CD14-positive monocyte (primary cell): ENCODE data around the gene COX6B1. TPM values are rescaled to one million over a fixed set of nuclear protein-coding genes. Genes with fewer than 3 reads are reported as not detected.

Source experiments
- DNase-seq, 3 donors: peaks; one replicate each; pipeline ENCODE4 v3.0.0-alpha.2; 2011 to 2022
- H2AFZ ChIP-seq: 2 replicates; pipeline ENCODE4 v1.6.0; 2012; ENCODE audit warnings: mild to moderate bottlenecking, low read depth, low read length, inconsistent platforms; ENCODE audit not compliant: insufficient read depth, poor library complexity, severe bottlenecking
- H3K27ac ChIP-seq, 2 donors: 1 replicate in 1 of 2; 2 replicates in 1 of 2; pipeline ENCODE4 v1.5.1; 2012 to 2013; ENCODE audit warnings: low read length in 2 of 2, control low read depth in 1 of 2, inconsistent platforms in 1 of 2, low read depth in 1 of 2, mild to moderate bottlenecking in 1 of 2
- H3K27me3 ChIP-seq, 2 donors: one replicate each; pipeline versions ENCODE4 v1.6.0 to v1.6.1; 2011 to 2013; ENCODE audit warnings: low read length in 2 of 2; ENCODE audit not compliant: control insufficient read depth in 2 of 2, insufficient read depth in 2 of 2
- H3K36me3 ChIP-seq, 2 donors: replicated peaks in 1 of 2; 1 replicate in 1 of 2; 2 replicates in 1 of 2; pipeline versions ENCODE4 v1.5.1 to v1.6.1; 2012 to 2013; ENCODE audit warnings: low read length in 2 of 2, control low read depth in 1 of 2, inconsistent platforms in 1 of 2, mild to moderate bottlenecking in 1 of 2; ENCODE audit not compliant: insufficient read depth in 2 of 2, control insufficient read depth in 1 of 2
- H3K4me1 ChIP-seq, 2 donors: 1 replicate in 1 of 2; 2 replicates in 1 of 2; pipeline versions ENCODE4 v1.5.1 to v1.6.1; 2012 to 2013; ENCODE audit warnings: low read length in 2 of 2, control low read depth in 1 of 2, inconsistent platforms in 1 of 2, mild to moderate bottlenecking in 1 of 2, moderate library complexity in 1 of 2; ENCODE audit not compliant: insufficient read depth in 2 of 2, control insufficient read depth in 1 of 2
- H3K4me2 ChIP-seq: replicated peaks from 2 replicates; pipeline ENCODE3; 2012; ENCODE audit warnings: low read length, moderate library complexity, mild to moderate bottlenecking; ENCODE audit not compliant: poor library complexity, severe bottlenecking; ENCODE audit errors: extremely low read depth
- H3K4me3 ChIP-seq, 3 experiments: fragments of 200-600 bp in 1 of 3; sonication (generic) in 1 of 3; replicated peaks in 1 of 3; 1 replicate in 2 of 3; 2 replicates in 1 of 3; pipeline ENCODE4 v1.5.1; 2011 to 2013; ENCODE audit warnings: low read length in 3 of 3, mild to moderate bottlenecking in 3 of 3, control low read depth in 2 of 3, low read depth in 2 of 3, inconsistent platforms in 1 of 3, moderate library complexity in 1 of 3
- H3K79me2 ChIP-seq: 2 replicates; pipeline ENCODE4 v1.6.0; 2012; ENCODE audit warnings: mild to moderate bottlenecking, control low read depth, inconsistent platforms, low read length, moderate library complexity; ENCODE audit not compliant: insufficient read depth
- H3K9ac ChIP-seq: 2 replicates; pipeline ENCODE4 v1.6.0; 2017; ENCODE audit warnings: low read length, mild to moderate bottlenecking; ENCODE audit not compliant: insufficient read depth, poor library complexity, severe bottlenecking
- H3K9me3 ChIP-seq, 2 donors: replicated peaks in 1 of 2; 1 replicate in 1 of 2; 2 replicates in 1 of 2; pipeline versions ENCODE4 v1.5.1 to v1.6.1; 2012 to 2013; ENCODE audit warnings: low read length in 2 of 2, control low read depth in 1 of 2; ENCODE audit not compliant: control insufficient read depth in 1 of 2, insufficient read depth in 1 of 2
- H4K20me1 ChIP-seq: 2 replicates; pipeline ENCODE4 v1.6.0; 2012; ENCODE audit warnings: mild to moderate bottlenecking, low read length, control low read depth, moderate library complexity; ENCODE audit not compliant: insufficient read depth
- H3K27ac Mint-ChIP-seq, 7 donors: one replicate each; pipeline ENCODE4 v1.8.0; 2020; ENCODE audit warnings: mild to moderate bottlenecking in 7 of 7, mixed read lengths in 7 of 7, moderate library complexity in 6 of 7, inconsistent platforms in 2 of 7
- H3K27me3 Mint-ChIP-seq, 3 donors: one replicate each; pipeline ENCODE4 v1.8.0; 2021 to 2022; ENCODE audit warnings: low read depth in 3 of 3, mild to moderate bottlenecking in 3 of 3, mixed read lengths in 3 of 3, moderate library complexity in 3 of 3, inconsistent platforms in 1 of 3
- H3K36me3 Mint-ChIP-seq, 2 donors: one replicate each; pipeline ENCODE4 v1.8.0; 2020; ENCODE audit warnings: mixed read lengths in 2 of 2, inconsistent platforms in 1 of 2, mild to moderate bottlenecking in 1 of 2
- H3K4me1 Mint-ChIP-seq: one replicate; pipeline ENCODE4 v1.8.0; 2020; ENCODE audit warnings: mild to moderate bottlenecking, mixed read lengths
- H3K4me3 Mint-ChIP-seq, 2 donors: one replicate each; pipeline ENCODE4 v1.8.0; 2020; ENCODE audit warnings: mild to moderate bottlenecking in 2 of 2, mixed read lengths in 2 of 2, moderate library complexity in 1 of 2
- H3K9me3 Mint-ChIP-seq, 7 donors: one replicate each; pipeline ENCODE4 v1.8.0; 2020 to 2022; ENCODE audit warnings: mixed read lengths in 7 of 7, mild to moderate bottlenecking in 6 of 7, moderate library complexity in 6 of 7, inconsistent platforms in 2 of 7
- CTCF ChIP-seq: fragments of 200-600 bp; IDR thresholded peaks from one replicate; pipeline ENCODE4 v1.8.0; 2022; ENCODE audit warnings: antibody characterized with exemption, mild to moderate bottlenecking
- WGBS: methylation state at CpG from one replicate; pipeline ENCODE4 v1.1.5; 2013; ENCODE audit warnings: missing lambda C conversion rate; ENCODE audit not compliant: insufficient coverage; 5-methylcytosine and 5-hydroxymethylcytosine counted together
- intact Hi-C, 2 donors: fragments of 100-400 bp; cut with micrococcal nuclease; formaldehyde crosslinking; loops; one replicate each; pipeline versions ENCODE4 v1.15.0 to v1.15.1; 2023
- polyA plus RNA-seq, 3 donors: library from polyadenylated mRNA; depleted of rRNA in 1 of 3; unstranded in 2 of 3; stranded (reverse) in 1 of 3; fragments of 300-500 nt in 2 of 3; fragments of >200 nt in 1 of 3; fragmentation: Illumina TruSeq in 2 of 3; gene quantifications; 1 replicate in 2 of 3; 2 replicates in 1 of 3; pipeline ENCODE4 v1.2.3, GENCODE V29; 2012 to 2021

Gene COX6B1
- polyA plus RNA-seq, 3 donors = 611 to 948 (median 825) TPM

GRCh38 chr19:35620001-35620400 is 28.1 kb upstream of the COX6B1 start:
- Histone ChIP-seq H3K9me3 (no peaks in the 10 kb centered on the region), H4K20me1 (no peaks in the 10 kb centered on the region), H3K4me3 (no peak overlapping the region), H3K79me2 (no peaks in the 10 kb centered on the region), H3K9ac (no peak overlapping the region), H3K27ac (no peak overlapping the region), H3K27me3 (no peaks in the 10 kb centered on the region), H3K36me3 (peaks cover 8 to 20% of the 10 kb centered on the region in 2 donors), H3K4me2 (no peak overlapping the region), H2AFZ (no peak overlapping the region), H3K4me1 (no peaks in the 10 kb centered on the region)
- H3K9me3 Mint-ChIP-seq = peaks cover 0 to 1% (median 0%) of the 10 kb centered on the region in 7 donors
- intact Hi-C loops = no loop called here
- 97% methylated on average over 6 of the region's 17 CpGs for WGBS
- no peak for TF ChIP-seq CTCF
- H3K36me3 Mint-ChIP-seq = peaks cover 15 to 32% of the 10 kb centered on the region in 2 donors
- H3K27me3 Mint-ChIP-seq = peaks cover 0 to 3% (median 1%) of the 10 kb centered on the region in 3 donors
- DNase-seq = no peak
- H3K27ac Mint-ChIP-seq = peak overlapping the region in 1 of 7 donors; percentile 37
- no peaks in the 10 kb centered on the region for H3K4me1 Mint-ChIP-seq
- no peak overlapping the region for H3K4me3 Mint-ChIP-seq

GRCh38 chr19:35621708-35622107 is 26.4 kb upstream of the COX6B1 start:
- Histone ChIP-seq H3K9me3 (no peaks in the 10 kb centered on the region), H3K4me2 (no peak overlapping the region), H2AFZ (no peak overlapping the region), H3K36me3 (peaks cover 8 to 19% of the 10 kb centered on the region in 2 donors), H4K20me1 (no peaks in the 10 kb centered on the region), H3K9ac (no peak overlapping the region), H3K4me3 (no peak overlapping the region), H3K27ac (no peak overlapping the region), H3K4me1 (no peaks in the 10 kb centered on the region), H3K27me3 (no peaks in the 10 kb centered on the region), H3K79me2 (no peaks in the 10 kb centered on the region)
- no peak for TF ChIP-seq CTCF
- H3K4me3 Mint-ChIP-seq = no peak overlapping the region
- WGBS = 99% methylated on average over 8 of the region's 9 CpGs
- peaks cover 0 to 3% (median 0%) of the 10 kb centered on the region in 7 donors for H3K9me3 Mint-ChIP-seq
- intact Hi-C loops = no loop called here
- DNase-seq = no peak
- no peaks in the 10 kb centered on the region for H3K4me1 Mint-ChIP-seq
- peaks cover 0 to 3% (median 1%) of the 10 kb centered on the region in 3 donors for H3K27me3 Mint-ChIP-seq
- peak overlapping the region in 1 of 7 donors; percentile 58 for H3K27ac Mint-ChIP-seq
- H3K36me3 Mint-ChIP-seq = peaks cover 8 to 23% of the 10 kb centered on the region in 2 donors
